Rectal smooth muscle tissue (tissue), 1 donor: ENCODE results near the gene GPR142.

ENCODE experiments used
- H3K27ac ChIP-seq: one replicate; pipeline ENCODE4 v1.7.0; 2013; ENCODE audit warnings: low read depth, low read length, inconsistent platforms
- H3K27me3 ChIP-seq: one replicate; pipeline ENCODE4 v1.7.0; 2013; ENCODE audit warnings: low read length; ENCODE audit not compliant: control insufficient read depth, insufficient read depth
- H3K36me3 ChIP-seq: one replicate; pipeline ENCODE4 v1.7.0; 2013; ENCODE audit warnings: low read length; ENCODE audit not compliant: control insufficient read depth, insufficient read depth
- H3K4me1 ChIP-seq: one replicate; pipeline ENCODE4 v1.7.0; 2013; ENCODE audit warnings: low read length; ENCODE audit not compliant: control insufficient read depth, insufficient read depth
- H3K4me3 ChIP-seq: one replicate; pipeline ENCODE4 v1.7.0; 2013; ENCODE audit warnings: low read length
- H3K9ac ChIP-seq: one replicate; pipeline ENCODE4 v1.7.0; 2013; ENCODE audit warnings: low read length

Gene GPR142

GRCh38 chr17:74413491-74413890 lies 46.2 kb downstream of the GPR142 start:
- Histone ChIP-seq H3K4me1 (no peaks in the 10 kb centered on the region), H3K36me3 (no peaks in the 10 kb centered on the region), H3K27ac (no peak overlapping the region), H3K4me3 (no peak overlapping the region), H3K27me3 (no peaks in the 10 kb centered on the region), H3K9ac (no peak overlapping the region)

DNA sequence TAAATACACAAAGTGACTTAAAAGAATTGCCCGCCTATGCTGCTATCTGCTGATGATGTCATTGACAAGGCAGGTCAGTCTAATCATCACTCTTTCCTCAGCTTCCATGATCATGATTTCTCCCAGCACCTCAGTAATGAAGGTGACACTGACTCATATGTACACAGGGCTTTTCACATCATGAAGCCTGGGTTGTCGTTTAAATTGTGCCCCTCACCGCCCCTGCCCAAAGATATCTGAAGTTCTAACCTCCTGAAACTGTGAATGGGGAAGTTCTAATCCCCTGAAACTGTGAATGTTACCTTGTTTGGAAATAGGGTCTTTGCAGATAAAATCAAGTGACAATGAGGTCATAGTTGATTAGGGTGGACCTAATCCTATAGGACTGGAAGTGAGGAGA lies 47.2 kb downstream of the GPR142 start:
- H3K27me3 ChIP-seq: no peaks in the 10 kb centered on the region
- no peak overlapping the region for H3K4me3 ChIP-seq
- H3K9ac ChIP-seq: no peak overlapping the region
- H3K36me3 ChIP-seq: no peaks in the 10 kb centered on the region
- no peak overlapping the region for H3K27ac ChIP-seq
- no peaks in the 10 kb centered on the region for H3K4me1 ChIP-seq

DNA sequence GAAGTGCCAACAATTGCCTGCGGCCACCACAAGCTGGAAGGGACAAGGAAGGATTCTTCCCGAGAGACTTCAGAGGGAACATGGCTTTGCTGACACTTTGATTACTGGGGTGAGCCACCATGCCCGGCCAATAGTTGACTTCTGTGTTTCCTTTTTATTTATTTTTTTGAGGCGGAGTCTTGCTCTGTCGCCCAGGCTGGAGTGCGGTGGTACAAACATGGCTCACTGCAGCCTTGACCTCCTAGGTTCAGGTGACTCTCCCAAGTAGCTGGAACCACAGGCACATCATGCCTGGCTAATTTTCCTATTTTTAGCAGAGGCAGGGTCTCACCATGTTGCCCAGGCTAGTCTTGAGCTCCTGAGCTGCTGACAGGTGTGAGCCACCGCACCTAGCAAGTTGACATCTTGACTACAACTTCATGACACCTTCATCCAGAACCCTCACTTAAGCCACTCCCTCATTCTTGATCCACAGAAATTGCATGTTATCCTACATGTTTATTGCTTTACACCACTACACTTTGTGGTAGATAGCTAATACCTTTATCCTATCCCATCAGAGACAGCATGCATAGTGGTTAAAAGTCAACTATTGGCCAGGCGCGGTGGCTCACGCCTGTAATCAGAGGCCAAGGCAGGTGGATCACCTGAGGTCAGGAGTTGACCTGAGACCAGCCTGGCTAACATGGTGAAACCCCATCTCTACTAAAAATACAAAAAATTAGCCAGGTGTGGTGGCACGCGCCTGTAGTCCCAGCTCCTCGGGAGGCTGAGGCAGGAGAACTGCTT lies 48.5 kb downstream of the GPR142 start:
- H3K4me1 ChIP-seq: no peaks in the 10 kb centered on the region
- no peaks in the 10 kb centered on the region for H3K27me3 ChIP-seq
- H3K4me3 ChIP-seq: no peak overlapping the region
- no peaks in the 10 kb centered on the region for H3K36me3 ChIP-seq
- no peak overlapping the region for H3K27ac ChIP-seq
- H3K9ac ChIP-seq: no peak overlapping the region

- Histone ChIP-seq H3K36me3 (no peaks in the 10 kb centered on the region), H3K9ac (no peak overlapping the region), H3K27me3 (no peaks in the 10 kb centered on the region), H3K4me1 (no peaks in the 10 kb centered on the region), H3K4me3 (no peak overlapping the region), H3K27ac (no peak overlapping the region)
These were observed 50.1 kb downstream of the GPR142 start for GRCh38 chr17:74417178-74418045.

GRCh38 chr17:74419928-74420411 lies 52.7 kb downstream of the GPR142 start:
- Histone ChIP-seq H3K9ac (no peak overlapping the region), H3K4me3 (no peak overlapping the region), H3K27me3 (no peaks in the 10 kb centered on the region), H3K36me3 (no peaks in the 10 kb centered on the region), H3K27ac (no peak overlapping the region), H3K4me1 (no peaks in the 10 kb centered on the region)
